Left ventricle myocardium inferior (tissue), 1 donor: ENCODE results near the gene ROBO4. TPM values are rescaled to one million over a fixed set of nuclear protein-coding genes. Genes with fewer than 3 reads are reported as not detected.

Source experiments
- DNase-seq: peaks from one replicate; pipeline ENCODE4 v3.0.0-alpha.2; 2020
- H3K27ac ChIP-seq: fragments of 200-600 bp; replicated peaks from 2 replicates; pipeline ENCODE4 v1.8.0; 2021
- H3K27me3 ChIP-seq: fragments of 200-600 bp; 2 replicates; pipeline ENCODE4 v1.8.0; 2021; ENCODE audit warnings: low read depth
- H3K36me3 ChIP-seq: fragments of 200-600 bp; 2 replicates; pipeline ENCODE4 v1.8.0; 2021
- H3K4me1 ChIP-seq: fragments of 200-600 bp; 2 replicates; pipeline ENCODE4 v1.8.0; 2021
- H3K4me3 ChIP-seq: fragments of 200-600 bp; 2 replicates; pipeline ENCODE4 v1.8.0; 2021; ENCODE audit warnings: mild to moderate bottlenecking, moderate library complexity
- H3K9me3 ChIP-seq: fragments of 200-600 bp; replicated peaks from 2 replicates; pipeline ENCODE4 v1.8.0; 2021
- intact Hi-C: fragments of 100-400 bp; cut with micrococcal nuclease; formaldehyde crosslinking; loops from one replicate; pipeline ENCODE4 v1.11.0; 2022
- total RNA-seq: library from RNA; stranded (reverse); fragmentation: NEBNext Ultra II Directional; extraction: Animal tissue kit (Norgen Biotek cat#: 25700); gene quantifications from one replicate; pipeline ENCODE4 v1.2.1, GENCODE V29; 2021
- TF ChIP-seq, protein P1 (sequence below): fragments of 200-600 bp; IDR thresholded peaks from 2 replicates; pipeline ENCODE4 v1.8.0; 2021; ENCODE audit warnings: antibody characterized with exemption, mild to moderate bottlenecking, borderline replicate concordance
- donor health status: DM: no; HTN: yes; CAD: no; lungs with severe emphysema.

ROBO4 gene
- total RNA-seq, 1 donor from 2014 or later: 20.7 TPM

DNA sequence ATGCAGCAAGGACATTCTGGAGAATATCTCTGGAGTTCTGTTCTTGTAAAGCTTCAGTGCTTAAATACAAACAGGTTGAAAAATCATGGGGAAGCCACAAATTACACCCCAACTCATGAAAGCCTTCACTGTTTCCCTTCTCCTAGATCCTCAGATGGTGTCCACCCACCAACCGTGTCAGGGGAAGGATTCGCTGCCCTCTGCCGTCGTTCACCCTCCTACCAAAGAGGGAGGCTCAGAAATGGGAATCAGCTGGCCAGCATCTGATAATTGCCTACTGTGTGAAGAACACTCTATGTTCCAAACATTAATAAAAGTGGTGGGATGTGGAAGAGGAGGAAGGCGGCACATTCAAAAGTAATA is 45.6 kb upstream of the ROBO4 start:
- Histone ChIP-seq H3K4me1 (no peaks in the 10 kb centered on the region), H3K36me3 (no peaks in the 10 kb centered on the region), H3K9me3 (no peaks in the 10 kb centered on the region), H3K27ac (no peak overlapping the region), H3K4me3 (no peak overlapping the region), H3K27me3 (no peaks in the 10 kb centered on the region)
- TF ChIP-seq, protein P1, sequence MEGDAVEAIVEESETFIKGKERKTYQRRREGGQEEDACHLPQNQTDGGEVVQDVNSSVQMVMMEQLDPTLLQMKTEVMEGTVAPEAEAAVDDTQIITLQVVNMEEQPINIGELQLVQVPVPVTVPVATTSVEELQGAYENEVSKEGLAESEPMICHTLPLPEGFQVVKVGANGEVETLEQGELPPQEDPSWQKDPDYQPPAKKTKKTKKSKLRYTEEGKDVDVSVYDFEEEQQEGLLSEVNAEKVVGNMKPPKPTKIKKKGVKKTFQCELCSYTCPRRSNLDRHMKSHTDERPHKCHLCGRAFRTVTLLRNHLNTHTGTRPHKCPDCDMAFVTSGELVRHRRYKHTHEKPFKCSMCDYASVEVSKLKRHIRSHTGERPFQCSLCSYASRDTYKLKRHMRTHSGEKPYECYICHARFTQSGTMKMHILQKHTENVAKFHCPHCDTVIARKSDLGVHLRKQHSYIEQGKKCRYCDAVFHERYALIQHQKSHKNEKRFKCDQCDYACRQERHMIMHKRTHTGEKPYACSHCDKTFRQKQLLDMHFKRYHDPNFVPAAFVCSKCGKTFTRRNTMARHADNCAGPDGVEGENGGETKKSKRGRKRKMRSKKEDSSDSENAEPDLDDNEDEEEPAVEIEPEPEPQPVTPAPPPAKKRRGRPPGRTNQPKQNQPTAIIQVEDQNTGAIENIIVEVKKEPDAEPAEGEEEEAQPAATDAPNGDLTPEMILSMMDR: no peak
- intact Hi-C loops: no loop called here
- no peak for DNase-seq

DNA sequence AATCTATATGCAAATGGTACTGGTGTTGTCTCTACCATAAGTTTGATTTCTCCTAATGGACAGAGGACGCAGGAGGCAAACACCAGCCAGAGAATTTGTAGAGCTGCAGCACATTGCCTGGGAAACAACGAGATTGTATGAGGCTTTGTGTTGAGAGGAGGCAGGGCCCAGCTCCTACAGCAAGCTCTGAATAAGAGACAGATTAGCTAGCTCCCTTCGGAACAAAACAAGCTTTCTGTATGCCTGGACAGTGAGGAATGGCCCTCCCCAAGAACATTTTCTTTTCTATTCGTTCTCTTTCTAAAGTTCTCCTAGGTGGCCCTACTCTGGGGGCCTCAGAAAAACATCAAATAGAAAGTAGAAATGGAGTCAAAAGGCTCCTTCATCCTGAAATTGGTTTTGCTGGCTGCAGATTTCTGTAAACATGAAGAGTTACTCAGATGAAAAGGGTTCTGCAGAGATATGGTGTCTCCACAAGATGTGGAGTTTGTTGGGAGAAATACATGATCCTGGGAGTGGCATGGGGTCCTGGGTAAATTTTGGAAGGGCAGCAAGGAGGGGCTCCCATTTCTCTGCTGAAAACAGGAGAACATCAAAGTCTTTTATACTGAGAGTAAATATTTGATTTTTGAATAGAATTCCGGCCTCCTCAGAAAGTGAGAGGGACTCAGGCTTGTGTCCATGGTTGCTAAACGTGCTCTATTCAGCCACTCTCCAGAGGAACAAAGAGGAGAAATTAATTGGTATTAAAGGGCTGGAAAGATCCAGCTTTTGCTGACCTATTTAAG is 45.0 kb upstream of the ROBO4 start:
- Histone ChIP-seq H3K9me3 (no peaks in the 10 kb centered on the region), H3K27me3 (no peaks in the 10 kb centered on the region), H3K4me1 (no peaks in the 10 kb centered on the region), H3K4me3 (no peak overlapping the region), H3K36me3 (no peaks in the 10 kb centered on the region), H3K27ac (no peak overlapping the region)
- intact Hi-C loops: no loop called here
- TF ChIP-seq, protein P1: no peak
- DNase-seq: no peak

DNA sequence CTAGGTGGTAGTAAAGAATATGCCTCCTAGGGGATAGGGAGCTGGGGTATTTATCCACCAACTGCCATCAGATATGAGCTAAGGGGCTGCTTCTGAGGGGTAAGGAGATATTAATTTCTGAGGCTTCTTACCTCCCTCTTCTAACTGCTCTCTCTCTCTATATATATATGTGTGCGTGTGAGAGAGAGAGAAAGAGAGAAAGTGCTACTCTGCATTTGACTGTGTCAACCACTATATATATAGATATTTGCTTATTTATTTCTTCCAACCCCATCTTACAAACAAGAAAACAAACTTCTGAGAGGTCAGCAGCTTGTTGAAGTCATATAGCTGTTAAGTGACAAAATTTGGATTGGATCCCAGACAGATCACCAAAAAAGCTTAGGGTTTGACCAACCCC is 44.0 kb upstream of the ROBO4 start:
- intact Hi-C loops: no loop called here
- no peaks in the 10 kb centered on the region for H3K9me3 ChIP-seq
- TF ChIP-seq, protein P1: no peak
- DNase-seq: no peak
- no peak overlapping the region for H3K4me3 ChIP-seq
- no peaks in the 10 kb centered on the region for H3K36me3 ChIP-seq
- no peak overlapping the region for H3K27ac ChIP-seq
- H3K4me1 ChIP-seq: no peaks in the 10 kb centered on the region
- peaks cover 3% of the 10 kb centered on the region for H3K27me3 ChIP-seq

DNA sequence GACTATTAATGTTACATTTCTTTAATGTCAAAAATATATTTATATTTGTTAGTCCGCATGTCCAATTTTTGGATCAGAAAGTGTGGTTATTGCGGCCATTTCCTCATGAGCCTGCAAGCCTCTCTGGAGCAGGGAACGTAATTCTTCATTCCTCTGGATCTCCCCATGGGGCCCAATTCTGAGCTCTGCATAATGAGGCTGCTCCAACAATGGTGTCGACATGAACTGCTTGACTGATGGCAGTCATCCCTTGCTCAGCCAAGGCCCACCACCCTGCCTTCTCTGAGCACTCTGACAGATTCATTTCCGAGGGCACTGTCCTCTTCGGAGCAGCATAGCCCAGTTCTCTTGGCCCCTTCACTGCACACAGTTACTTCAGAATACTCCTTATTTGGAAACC is 41.3 kb upstream of the ROBO4 start:
- Histone ChIP-seq H3K4me1 (no peaks in the 10 kb centered on the region), H3K27ac (no peak overlapping the region), H3K9me3 (no peaks in the 10 kb centered on the region), H3K27me3 (peaks cover 24% of the 10 kb centered on the region), H3K4me3 (no peak overlapping the region), H3K36me3 (no peaks in the 10 kb centered on the region)
- no peak for DNase-seq
- TF ChIP-seq, protein P1: no peak
- intact Hi-C loops: no loop called here

DNA sequence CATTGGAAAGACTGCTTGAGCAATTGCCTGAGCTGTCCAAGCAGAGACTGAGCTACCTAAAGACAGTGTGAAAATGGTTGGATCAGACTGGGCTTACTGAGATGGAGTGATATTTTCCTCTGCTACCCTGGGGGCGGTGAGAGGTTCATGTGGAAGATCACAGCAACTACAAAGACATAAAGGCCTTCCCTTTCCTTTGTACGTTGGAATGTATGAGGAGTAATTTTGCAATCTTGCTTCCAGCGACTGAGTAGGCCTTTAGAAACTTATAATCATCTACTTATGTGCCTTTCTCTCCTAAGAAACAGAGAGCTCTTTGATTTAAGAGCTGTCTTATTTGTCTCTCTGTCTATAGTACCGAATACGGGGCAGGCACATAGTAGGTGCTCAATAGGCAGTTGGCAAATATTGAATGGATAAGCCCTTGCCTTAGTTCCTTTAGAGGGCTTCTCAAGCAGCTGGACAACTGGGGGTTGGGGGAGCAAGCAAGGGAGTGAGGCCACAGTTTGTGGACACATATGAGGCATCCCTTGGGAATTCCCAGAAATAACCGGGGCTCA is 40.6 kb upstream of the ROBO4 start:
- H3K9me3 ChIP-seq: no peaks in the 10 kb centered on the region
- H3K4me3 ChIP-seq: no peak overlapping the region
- no peak for DNase-seq
- TF ChIP-seq, protein P1: no peak
- no peak overlapping the region for H3K27ac ChIP-seq
- H3K4me1 ChIP-seq: no peaks in the 10 kb centered on the region
- intact Hi-C loops: no loop called here
- H3K36me3 ChIP-seq: no peaks in the 10 kb centered on the region
- H3K27me3 ChIP-seq: peaks cover 24% of the 10 kb centered on the region
